Measurements from ENCODE around the gene IFNK.
A peak's percentile ranks its signal among the peaks of the same experiment; 100 is the strongest.

IFNK gene

GRCh38 chr9:27573634-27574590 is 49.8 kb downstream of the IFNK start:
- peak; percentile 97 for DNase-seq
